ENCODE measurements around the gene IL1B.

GRCh38 chr2:112848833-112849232, 12.3 kb upstream of the IL1B start:
- no peak for TF ChIP-seq CTCF (IDR thresholded peaks at IDR 0.05; ENCODE audit: control extremely low read depth in 1 of 3, insufficient read depth in 1 of 3, low read depth in 1 of 3, low read length in 3 of 3)
- TF ChIP-seq MAFK (IDR thresholded peaks at IDR 0.05; ENCODE audit: low read depth, low read length) = no peak
- no peak for TF ChIP-seq POLR2A (IDR thresholded peaks at IDR 0.05; ENCODE audit: control extremely low read depth in 1 of 2, low read depth in 2 of 2, low read length in 2 of 2)
- no peak for TF ChIP-seq RFX5 (IDR thresholded peaks at IDR 0.05; ENCODE audit: borderline replicate concordance, low read depth, low read length)
- no peak for TF ChIP-seq TAF1 (IDR thresholded peaks at IDR 0.05; ENCODE audit: low read depth, low read length)
- TF ChIP-seq YY1 (IDR thresholded peaks at IDR 0.05; ENCODE audit: low read depth, low read length) = no peak
- TF ChIP-seq BCL11A (IDR thresholded peaks at IDR 0.05; ENCODE audit: low read depth in 2 of 2, low read length in 2 of 2) = no peak
- TF ChIP-seq CHD1 (IDR thresholded peaks at IDR 0.05; ENCODE audit: low read depth, low read length) = no peak
- TF ChIP-seq BACH1 (IDR thresholded peaks at IDR 0.05; ENCODE audit: low read length) = no peak
- TF ChIP-seq RAD21 (IDR thresholded peaks at IDR 0.05 in 1 of 2, conservative IDR thresholded peaks at IDR 0.05 in 1 of 2; ENCODE audit: low read depth in 2 of 2, low read length in 2 of 2) = no peak
- TF ChIP-seq CHD2 (IDR thresholded peaks at IDR 0.05; ENCODE audit: low read length) = no peak
- TF ChIP-seq TCF12 (IDR thresholded peaks at IDR 0.05; ENCODE audit: low read depth, low read length) = no peak
- no peak for TF ChIP-seq ATF2 (IDR thresholded peaks at IDR 0.05; ENCODE audit: low read length)

Measured in H1 (cell line).